Central memory CD8-positive, alpha-beta T cell (primary cell): ENCODE measurements around the gene VPS45.
"Not testable (repeated sequence)": the region's sequence is repeated elsewhere in the genome, so short reads cannot be mapped to it uniquely, and the experiment has no call there.

Source experiments
- ATAC-seq: fragments of 150-1000 bp; cut with Tn5 transposase; replicated peaks from 2 replicates; pipeline ENCODE4 v1.10.0; 2022; ENCODE audit warnings: mild to moderate bottlenecking, moderate FRiP score, moderate number of reproducible peaks; ENCODE audit not compliant: poor library complexity, severe bottlenecking; ENCODE audit errors: extremely low read depth
- DNase-seq, 2 donors: peaks; one replicate each; pipeline ENCODE4 v3.0.0; 2021; ENCODE audit warnings: low spot score in 2 of 2
- H3K27ac Mint-ChIP-seq: one replicate; pipeline ENCODE4 v1.8.0; 2022; ENCODE audit warnings: low read depth, mild to moderate bottlenecking, moderate library complexity, mixed read lengths
- H3K27me3 Mint-ChIP-seq: one replicate; pipeline ENCODE4 v1.8.0; 2022; ENCODE audit warnings: mixed read lengths
- H3K36me3 Mint-ChIP-seq: one replicate; pipeline ENCODE4 v1.8.0; 2022; ENCODE audit warnings: mild to moderate bottlenecking, moderate library complexity, mixed read lengths; ENCODE audit not compliant: insufficient read depth
- H3K4me1 Mint-ChIP-seq: one replicate; pipeline ENCODE4 v1.8.0; 2022; ENCODE audit warnings: mixed read lengths
- H3K4me3 Mint-ChIP-seq: one replicate; pipeline ENCODE4 v1.8.0; 2022; ENCODE audit warnings: mild to moderate bottlenecking, moderate library complexity, mixed read lengths
- H3K9me3 Mint-ChIP-seq: one replicate; pipeline ENCODE4 v1.8.0; 2022; ENCODE audit warnings: mixed read lengths

VPS45 gene

DNA sequence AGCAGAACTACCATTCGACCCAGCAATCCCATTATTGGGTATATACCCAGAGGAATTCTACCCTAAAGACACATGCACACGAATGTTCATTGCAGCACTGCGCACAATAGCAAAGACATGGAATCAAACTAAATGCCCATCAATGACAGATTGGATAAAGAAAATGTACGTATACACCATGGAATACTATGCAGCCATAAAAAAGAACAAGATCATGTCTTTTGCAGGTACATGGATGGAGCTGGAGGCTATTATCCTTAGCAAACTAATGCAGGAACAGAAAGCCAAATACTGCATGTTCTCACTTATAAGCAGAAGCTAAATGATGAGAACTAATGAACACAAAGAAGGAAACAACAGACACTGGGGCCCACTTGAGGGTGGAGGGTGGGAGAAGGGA lies 12.1 kb upstream of the VPS45 start:
- not testable (repeated sequence) for H3K27me3 Mint-ChIP-seq, H3K27ac Mint-ChIP-seq, DNase-seq, H3K4me3 Mint-ChIP-seq, H3K4me1 Mint-ChIP-seq, H3K9me3 Mint-ChIP-seq, ATAC-seq, H3K36me3 Mint-ChIP-seq

DNA sequence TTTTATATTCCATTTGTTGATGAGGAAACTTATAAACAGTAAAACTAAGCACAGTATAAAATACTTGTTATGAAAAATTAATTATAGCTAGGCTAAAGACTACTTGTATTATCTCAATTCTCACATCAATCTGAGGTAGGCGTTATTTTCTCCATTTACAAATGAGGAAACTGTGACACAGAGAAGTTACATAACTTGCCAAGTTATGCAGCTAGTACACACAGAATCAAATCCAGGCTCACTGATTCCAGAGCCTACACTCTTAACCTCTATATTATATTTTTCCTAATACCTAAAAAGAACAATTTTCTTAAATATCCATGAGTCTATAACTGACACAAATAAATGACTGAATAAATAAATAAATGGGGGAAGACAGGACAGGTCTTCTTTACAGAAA lies 11.2 kb upstream of the VPS45 start:
- no peaks in the 10 kb centered on the region for H3K27me3 Mint-ChIP-seq
- H3K4me3 Mint-ChIP-seq: no peak overlapping the region
- DNase-seq (no peak), ATAC-seq (no peak)
- H3K36me3 Mint-ChIP-seq: no peaks in the 10 kb centered on the region
- H3K4me1 Mint-ChIP-seq: no peaks in the 10 kb centered on the region
- H3K9me3 Mint-ChIP-seq: no peaks in the 10 kb centered on the region
- no peak overlapping the region for H3K27ac Mint-ChIP-seq

- no peak for ATAC-seq
- no peaks in the 10 kb centered on the region for H3K36me3 Mint-ChIP-seq
- H3K27me3 Mint-ChIP-seq: no peaks in the 10 kb centered on the region
Observed at GRCh38 chr1:150060260-150060659, 7.3 kb upstream of the VPS45 start.

GRCh38 chr1:150061632-150062101 lies 5.9 kb upstream of the VPS45 start:
- peaks cover 2% of the 10 kb centered on the region for H3K4me1 Mint-ChIP-seq
- no peak overlapping the region for H3K4me3 Mint-ChIP-seq
- no peaks in the 10 kb centered on the region for H3K9me3 Mint-ChIP-seq
- H3K27me3 Mint-ChIP-seq: no peaks in the 10 kb centered on the region
- no peaks in the 10 kb centered on the region for H3K36me3 Mint-ChIP-seq
- ATAC-seq: no peak
- no peak overlapping the region for H3K27ac Mint-ChIP-seq
- no peak for DNase-seq

More at GRCh38 chr1:150060260-150060659, 7.3 kb upstream of the VPS45 start:
- Mint-ChIP-seq H3K27ac (no peak overlapping the region), H3K9me3 (no peaks in the 10 kb centered on the region), H3K4me1 (no peaks in the 10 kb centered on the region), H3K4me3 (no peak overlapping the region)
- DNase-seq: no peak

DNA sequence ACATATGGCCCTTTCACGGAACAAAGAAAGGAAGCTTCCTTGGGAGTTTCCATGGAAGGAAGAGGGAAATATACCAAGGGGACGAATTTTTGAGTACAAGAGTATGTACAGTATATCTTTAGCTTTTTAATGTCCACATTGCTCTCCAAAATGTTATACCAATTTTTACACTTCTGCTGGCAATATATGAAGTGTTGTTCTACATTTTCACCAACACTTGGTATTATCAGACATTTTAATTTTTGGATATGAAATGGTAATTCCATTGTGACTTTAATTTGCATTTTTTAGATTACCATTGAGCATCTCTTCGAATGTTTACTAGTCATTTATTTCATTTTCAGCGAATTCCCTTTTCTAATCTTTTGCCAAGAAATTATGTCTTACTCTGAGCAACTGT lies 5.5 kb upstream of the VPS45 start:
- H3K9me3 Mint-ChIP-seq: no peaks in the 10 kb centered on the region
- H3K27me3 Mint-ChIP-seq: no peaks in the 10 kb centered on the region
- no peaks in the 10 kb centered on the region for H3K36me3 Mint-ChIP-seq

GRCh38 chr1:150065184-150065871 lies 2.2 kb upstream of the VPS45 start:
- no peak for DNase-seq

More for the DNA sequence above, 5.5 kb upstream of the VPS45 start:
- H3K4me1 Mint-ChIP-seq: peaks cover 4% of the 10 kb centered on the region
- ATAC-seq (no peak), DNase-seq (no peak)
- H3K4me3 Mint-ChIP-seq: no peak overlapping the region
- no peak overlapping the region for H3K27ac Mint-ChIP-seq

DNA sequence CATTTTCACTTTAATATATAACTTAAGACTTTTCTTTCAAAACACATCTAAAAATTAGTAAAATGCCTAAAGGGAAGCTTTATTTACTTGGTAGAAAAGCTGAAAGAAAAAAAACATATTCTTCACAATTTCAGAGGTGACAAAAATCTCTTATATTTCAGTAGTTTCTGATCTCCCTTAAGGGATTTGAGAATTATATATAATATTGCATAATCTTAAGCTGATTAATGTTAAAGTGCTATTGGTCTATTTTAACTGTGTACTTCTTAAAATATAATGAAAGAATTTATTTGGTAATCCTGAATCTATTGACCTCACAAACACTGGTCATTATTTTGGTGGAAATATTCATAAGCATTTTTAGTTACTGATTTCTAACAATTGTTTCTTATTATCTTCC lies 1.2 kb upstream of the VPS45 start:
- peak overlapping the region; percentile 94 for H3K27ac Mint-ChIP-seq
- no peaks in the 10 kb centered on the region for H3K27me3 Mint-ChIP-seq
- ATAC-seq: no peak
- H3K4me3 Mint-ChIP-seq: peak overlapping the region; percentile 94
- no peak for DNase-seq
- peaks cover 6% of the 10 kb centered on the region for H3K36me3 Mint-ChIP-seq
- H3K4me1 Mint-ChIP-seq: peaks cover 28% of the 10 kb centered on the region
- no peaks in the 10 kb centered on the region for H3K9me3 Mint-ChIP-seq

More at GRCh38 chr1:150065184-150065871, 2.2 kb upstream of the VPS45 start:
- H3K4me3 Mint-ChIP-seq: no peak overlapping the region
- peaks cover 28% of the 10 kb centered on the region for H3K4me1 Mint-ChIP-seq
- no peak for ATAC-seq
- H3K36me3 Mint-ChIP-seq: peaks cover 6% of the 10 kb centered on the region
- no peaks in the 10 kb centered on the region for H3K9me3 Mint-ChIP-seq
- H3K27ac Mint-ChIP-seq: no peak overlapping the region
- H3K27me3 Mint-ChIP-seq: no peaks in the 10 kb centered on the region

DNA sequence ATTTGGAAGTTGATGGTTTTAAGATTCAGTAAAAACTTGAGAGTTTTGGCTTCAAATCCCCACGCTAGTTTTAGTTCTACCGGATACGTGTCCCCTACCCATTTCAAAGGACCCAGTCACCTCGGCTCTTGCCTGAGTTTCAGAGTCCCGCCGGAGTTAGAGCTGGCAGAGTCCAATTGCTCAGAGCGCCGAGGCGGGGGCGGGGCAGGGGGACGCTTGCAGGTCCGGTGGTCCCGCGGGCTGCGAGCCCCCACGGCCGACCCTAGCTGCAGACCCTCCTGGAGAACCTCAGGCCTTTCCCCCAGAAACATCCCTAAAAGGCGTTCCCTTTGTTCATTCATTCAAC lies 765 bp upstream of the VPS45 start:
- Mint-ChIP-seq H3K36me3 (peaks cover 6% of the 10 kb centered on the region), H3K27ac (peak overlapping the region; percentile 94), H3K4me3 (peak overlapping the region; percentile 94), H3K9me3 (no peaks in the 10 kb centered on the region), H3K27me3 (no peaks in the 10 kb centered on the region), H3K4me1 (peaks cover 28% of the 10 kb centered on the region)
- DNase-seq (no peak), ATAC-seq (peak; percentile 11)

DNA sequence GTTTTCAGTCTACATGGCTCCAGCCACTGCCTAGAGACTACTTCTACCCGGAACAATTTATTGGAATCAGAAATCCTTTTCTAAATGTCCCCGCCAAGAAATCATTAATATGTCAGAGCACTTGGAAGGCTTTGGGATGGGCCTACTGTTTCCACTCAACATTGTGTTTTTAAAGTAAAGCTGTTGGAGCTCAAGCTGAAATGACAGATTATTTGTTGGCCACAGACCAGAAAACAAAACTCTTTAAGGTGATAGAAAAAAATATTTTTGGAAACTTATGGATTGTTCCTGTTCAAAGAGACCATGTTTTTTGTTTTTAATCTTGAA lies 496 bp downstream of the VPS45 start:
- Mint-ChIP-seq H3K36me3 (peaks cover 12% of the 10 kb centered on the region), H3K27ac (peak overlapping the region; percentile 94), H3K27me3 (no peaks in the 10 kb centered on the region), H3K4me3 (peak overlapping the region; percentile 94), H3K4me1 (peaks cover 28% of the 10 kb centered on the region), H3K9me3 (no peaks in the 10 kb centered on the region)
- ATAC-seq (no peak), DNase-seq (no peak)

GRCh38 chr1:150069923-150070322 lies 2.3 kb downstream of the VPS45 start:
- Mint-ChIP-seq H3K27ac (no peak overlapping the region), H3K9me3 (no peaks in the 10 kb centered on the region), H3K27me3 (no peaks in the 10 kb centered on the region), H3K4me1 (peaks cover 34% of the 10 kb centered on the region), H3K4me3 (no peak overlapping the region), H3K36me3 (peaks cover 17% of the 10 kb centered on the region)
- DNase-seq: no peak
- no peak for ATAC-seq

DNA sequence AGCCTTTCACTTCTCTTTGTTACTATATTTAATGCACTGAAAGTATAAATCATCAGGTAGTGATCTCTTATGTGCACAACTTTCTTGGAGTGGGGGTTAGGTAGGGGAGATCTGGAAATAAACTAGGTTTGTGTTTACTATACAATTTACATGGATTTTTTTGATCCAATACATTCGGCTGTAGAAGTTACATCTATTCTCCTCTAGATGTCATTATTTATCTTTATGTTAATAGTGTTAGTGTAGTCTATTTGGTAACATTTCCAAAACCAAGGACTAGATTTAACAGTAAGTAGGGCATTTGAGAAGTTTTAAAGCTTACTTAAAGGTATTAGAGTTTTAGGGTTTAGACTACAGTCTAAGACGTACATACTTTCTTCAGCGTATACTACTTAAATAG lies 5.4 kb downstream of the VPS45 start:
- no peaks in the 10 kb centered on the region for H3K9me3 Mint-ChIP-seq
- peaks cover 26% of the 10 kb centered on the region for H3K4me1 Mint-ChIP-seq
- DNase-seq (no peak), ATAC-seq (peak; percentile 62)
- no peaks in the 10 kb centered on the region for H3K27me3 Mint-ChIP-seq
- no peak overlapping the region for H3K4me3 Mint-ChIP-seq
- H3K27ac Mint-ChIP-seq: no peak overlapping the region
- H3K36me3 Mint-ChIP-seq: peaks cover 24% of the 10 kb centered on the region

DNA sequence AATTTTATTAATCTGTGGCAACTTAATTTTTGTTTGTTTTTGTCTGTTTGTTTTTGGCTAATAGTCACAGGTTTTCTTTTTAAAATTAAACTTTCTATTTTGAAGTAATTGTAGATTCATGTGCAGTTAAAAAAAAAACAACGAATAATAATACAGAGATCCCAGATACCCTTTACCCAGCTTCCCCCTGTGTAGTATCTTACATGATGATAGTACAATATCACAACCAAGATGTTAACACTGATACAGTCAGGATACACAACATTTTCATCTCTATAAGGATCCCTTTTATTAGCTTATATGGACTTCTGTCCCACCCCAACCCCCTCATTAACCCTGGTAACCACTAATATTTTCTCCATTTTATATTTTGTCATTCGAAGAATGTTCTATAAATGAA lies 5.9 kb downstream of the VPS45 start:
- ATAC-seq: no peak
- no peak for DNase-seq
- Mint-ChIP-seq H3K27me3 (no peaks in the 10 kb centered on the region), H3K4me3 (no peak overlapping the region), H3K36me3 (peaks cover 28% of the 10 kb centered on the region), H3K9me3 (no peaks in the 10 kb centered on the region), H3K27ac (no peak overlapping the region), H3K4me1 (peaks cover 20% of the 10 kb centered on the region)

DNA sequence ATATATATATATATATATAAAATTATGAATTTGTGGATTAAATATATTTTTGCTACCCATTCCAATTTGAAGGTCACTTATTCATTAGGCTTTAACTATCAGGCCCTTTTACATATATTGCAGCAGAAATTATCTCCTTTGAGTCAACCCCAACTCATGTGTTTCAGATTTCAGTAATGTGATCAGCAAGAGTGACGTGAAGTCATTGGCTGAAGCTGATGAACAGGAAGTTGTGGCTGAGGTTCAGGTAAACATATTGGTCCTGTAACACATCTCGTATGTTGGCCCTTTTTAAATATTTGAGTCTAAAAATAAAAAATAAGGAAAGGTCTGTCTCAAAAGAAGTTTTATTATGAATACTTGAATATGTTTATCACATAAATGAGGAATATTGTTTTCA lies 8.5 kb downstream of the VPS45 start:
- H3K27me3 Mint-ChIP-seq: no peaks in the 10 kb centered on the region
- no peak overlapping the region for H3K4me3 Mint-ChIP-seq
- H3K36me3 Mint-ChIP-seq: peaks cover 28% of the 10 kb centered on the region
- ATAC-seq (no peak), DNase-seq (no peak)
- H3K9me3 Mint-ChIP-seq: no peaks in the 10 kb centered on the region
- no peak overlapping the region for H3K27ac Mint-ChIP-seq
- H3K4me1 Mint-ChIP-seq: peaks cover 6% of the 10 kb centered on the region
